Nephron (organoid): ENCODE measurements around the gene BDKRB1.
A peak's percentile ranks its signal among the peaks of the same experiment; 100 is the strongest.

Source experiments
- H3K27ac Mint-ChIP-seq, 3 experiments: 2 replicates each; pipeline ENCODE4 v1.8.0; 2020; ENCODE audit warnings: mixed read lengths in 3 of 3, mild to moderate bottlenecking in 2 of 3, moderate library complexity in 1 of 3
- H3K27me3 Mint-ChIP-seq: 2 replicates; pipeline ENCODE4 v1.8.0; 2021; ENCODE audit warnings: low read depth, mild to moderate bottlenecking, moderate library complexity, mixed read lengths
- H3K36me3 Mint-ChIP-seq: 2 replicates; pipeline ENCODE4 v1.8.0; 2020; ENCODE audit warnings: low read depth, mixed read lengths
- H3K4me1 Mint-ChIP-seq: 2 replicates; pipeline ENCODE4 v1.8.0; 2020; ENCODE audit warnings: mixed read lengths
- H3K4me3 Mint-ChIP-seq, 3 experiments: 2 replicates each; pipeline ENCODE4 v1.8.0; 2020; ENCODE audit warnings: mild to moderate bottlenecking in 3 of 3, mixed read lengths in 3 of 3, moderate library complexity in 2 of 3
- H3K9me3 Mint-ChIP-seq: 2 replicates; pipeline ENCODE4 v1.8.0; 2020; ENCODE audit warnings: mixed read lengths
- CTCF ChIP-seq, 3 experiments: fragments of 200-600 bp; sonication (generic); IDR thresholded peaks; one replicate each; pipeline ENCODE4 v1.5.0; 2021; ENCODE audit warnings: antibody characterized with exemption in 3 of 3; ENCODE audit not compliant: unreplicated experiment in 3 of 3

The BDKRB1 gene

GRCh38 chr14:96307434-96307833 is 51.4 kb downstream of the BDKRB1 start:
- H3K27me3 Mint-ChIP-seq = no peaks in the 10 kb centered on the region
- no peak for TF ChIP-seq CTCF (IDR thresholded peaks at IDR 0.05; ENCODE audit: unreplicated experiment in 3 of 3)
- no peak overlapping the region for H3K4me3 Mint-ChIP-seq
- peaks cover 4% of the 10 kb centered on the region for H3K4me1 Mint-ChIP-seq
- H3K27ac Mint-ChIP-seq = peak overlapping the region in 1 of 3 experiments; percentile 69
- H3K9me3 Mint-ChIP-seq = no peaks in the 10 kb centered on the region
- peaks cover 26% of the 10 kb centered on the region for H3K36me3 Mint-ChIP-seq

GRCh38 chr14:96309133-96309895 is 53.3 kb downstream of the BDKRB1 start:
- peaks cover 4% of the 10 kb centered on the region for H3K4me1 Mint-ChIP-seq
- no peaks in the 10 kb centered on the region for H3K9me3 Mint-ChIP-seq
- peaks cover 38% of the 10 kb centered on the region for H3K36me3 Mint-ChIP-seq
- peak overlapping the region in 2 of 3 experiments; percentile 63 to 73 for H3K4me3 Mint-ChIP-seq
- TF ChIP-seq CTCF (IDR thresholded peaks at IDR 0.05; ENCODE audit: unreplicated experiment in 3 of 3) = no peak
- no peaks in the 10 kb centered on the region for H3K27me3 Mint-ChIP-seq
- peak overlapping the region; percentile 95 to 100 (median 96) for H3K27ac Mint-ChIP-seq

- TF ChIP-seq CTCF (IDR thresholded peaks at IDR 0.05; ENCODE audit: unreplicated experiment in 3 of 3) = no peak
- no peak overlapping the region for H3K4me3 Mint-ChIP-seq
- no peaks in the 10 kb centered on the region for H3K27me3 Mint-ChIP-seq
- H3K27ac Mint-ChIP-seq = peak overlapping the region; percentile 95 to 100 (median 96)
- peaks cover 4% of the 10 kb centered on the region for H3K4me1 Mint-ChIP-seq
- H3K9me3 Mint-ChIP-seq = no peaks in the 10 kb centered on the region
- peaks cover 38% of the 10 kb centered on the region for H3K36me3 Mint-ChIP-seq
Measured at GRCh38 chr14:96309896-96310330, 53.9 kb downstream of the BDKRB1 start.

GRCh38 chr14:96310906-96311305 is 54.9 kb downstream of the BDKRB1 start:
- peak overlapping the region; percentile 95 to 100 (median 96) for H3K27ac Mint-ChIP-seq
- H3K4me3 Mint-ChIP-seq = no peak overlapping the region
- no peaks in the 10 kb centered on the region for H3K27me3 Mint-ChIP-seq
- peaks cover 41% of the 10 kb centered on the region for H3K36me3 Mint-ChIP-seq
- TF ChIP-seq CTCF (IDR thresholded peaks at IDR 0.05; ENCODE audit: unreplicated experiment in 3 of 3) = no peak
- H3K4me1 Mint-ChIP-seq = peaks cover 4% of the 10 kb centered on the region
- no peaks in the 10 kb centered on the region for H3K9me3 Mint-ChIP-seq
